ENCODE results near the gene GK2.

GRCh38 chr4:79425586-79425985 is 17.6 kb upstream of the GK2 start:
- TF ChIP-seq CTCF (IDR thresholded peaks at IDR 0.05) (no peak), EP300 (IDR thresholded peaks at IDR 0.05) (no peak), POLR2A (IDR thresholded peaks at IDR 0.05) (no peak)
